CMK (cell line): Measurements from ENCODE around the gene MACROD2.
"Not testable (repeated sequence)": the region's sequence is repeated elsewhere in the genome, so short reads cannot be mapped to it uniquely, and the experiment has no call there.

Source experiments
- DNase-seq: peaks from one replicate; pipeline ENCODE4 v3.0.0-alpha.2; 2010; ENCODE audit warnings: low read depth

The MACROD2 gene

DNA sequence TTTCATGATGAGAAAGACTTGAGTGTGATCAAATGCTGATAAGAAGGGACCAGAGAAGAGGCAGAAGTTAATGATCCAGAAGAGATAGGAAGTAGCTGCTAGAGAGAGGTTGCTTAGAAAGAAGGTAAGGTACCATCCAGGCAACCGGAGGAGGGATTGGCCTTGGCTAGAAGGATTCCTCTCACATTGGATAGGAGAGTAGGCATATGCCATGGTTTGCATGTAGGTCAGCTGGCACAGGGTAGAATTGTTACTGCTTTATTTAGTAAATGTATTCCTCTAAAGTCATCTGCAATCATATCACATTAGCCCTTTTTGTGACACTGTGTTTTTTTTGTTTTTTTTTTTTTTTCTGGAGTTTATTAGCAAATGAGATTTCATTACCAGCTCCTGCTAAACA is 923.0 kb downstream of the MACROD2 start:
- no peak for DNase-seq

DNA sequence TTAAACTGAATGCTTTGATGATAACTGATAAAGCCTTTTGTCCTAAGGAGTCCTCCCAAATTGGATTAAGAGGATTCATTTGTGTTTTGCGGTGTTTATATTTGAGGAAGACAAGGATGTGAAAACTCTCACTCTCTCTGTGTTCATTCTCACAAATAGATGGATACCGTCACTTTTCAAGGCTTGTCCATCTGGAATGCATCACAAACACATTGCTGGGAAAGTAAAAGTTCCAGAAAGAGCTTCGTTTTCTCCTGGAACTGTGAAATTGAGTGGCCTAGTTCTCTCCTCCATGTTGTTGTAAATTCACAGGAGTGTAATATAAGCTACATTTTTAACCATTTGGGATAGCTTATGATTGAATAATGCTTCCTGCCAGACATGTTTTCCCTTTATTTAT is 923.7 kb downstream of the MACROD2 start:
- DNase-seq, result no peak

DNA sequence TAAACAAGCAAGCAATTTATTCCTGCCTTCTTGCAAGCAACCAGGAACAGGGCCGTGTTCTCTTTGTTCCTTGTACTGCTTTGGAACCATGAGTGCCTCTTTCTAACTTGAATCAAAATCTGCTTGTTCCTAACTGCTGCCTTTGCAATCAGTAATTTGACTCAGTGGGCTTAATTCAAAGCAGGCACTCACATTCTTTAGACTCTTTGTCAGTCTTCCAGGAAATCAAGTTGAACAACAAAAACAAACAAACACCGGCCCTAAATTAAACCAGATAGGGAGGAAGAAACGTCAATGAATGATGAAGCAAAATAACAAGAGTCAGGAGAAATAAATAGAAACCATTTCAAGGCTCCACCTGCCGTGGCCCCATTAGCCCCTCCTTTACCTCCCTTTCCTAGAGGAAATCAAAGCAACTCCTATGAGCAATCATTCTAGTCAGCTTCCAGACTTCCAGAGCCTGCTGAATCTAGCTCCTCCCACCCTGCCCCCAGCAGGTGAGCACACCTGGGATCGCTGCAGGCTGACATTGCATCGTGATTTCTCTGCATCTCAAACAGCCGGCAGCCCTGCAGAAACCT is 924.3 kb downstream of the MACROD2 start:
- no peak for DNase-seq

DNA sequence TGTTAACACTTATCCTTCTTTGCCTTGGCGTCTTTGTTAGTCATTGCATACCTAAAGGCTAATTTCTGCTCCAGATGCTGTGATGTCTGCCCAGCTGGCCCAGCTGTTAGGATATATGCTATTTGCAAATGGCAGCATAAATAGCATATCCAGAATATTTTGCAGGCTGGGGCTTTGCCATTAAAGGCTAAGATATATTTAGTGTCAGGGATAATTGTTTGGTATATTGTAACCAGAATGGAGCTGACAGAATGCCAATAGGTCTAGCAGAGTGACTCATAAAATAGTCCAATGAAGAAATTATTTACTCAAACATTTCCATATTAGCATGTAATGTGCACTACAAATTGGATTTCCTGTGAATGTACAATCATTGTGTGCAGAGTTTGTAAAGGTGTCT is 926.2 kb downstream of the MACROD2 start:
- no peak for DNase-seq

DNA sequence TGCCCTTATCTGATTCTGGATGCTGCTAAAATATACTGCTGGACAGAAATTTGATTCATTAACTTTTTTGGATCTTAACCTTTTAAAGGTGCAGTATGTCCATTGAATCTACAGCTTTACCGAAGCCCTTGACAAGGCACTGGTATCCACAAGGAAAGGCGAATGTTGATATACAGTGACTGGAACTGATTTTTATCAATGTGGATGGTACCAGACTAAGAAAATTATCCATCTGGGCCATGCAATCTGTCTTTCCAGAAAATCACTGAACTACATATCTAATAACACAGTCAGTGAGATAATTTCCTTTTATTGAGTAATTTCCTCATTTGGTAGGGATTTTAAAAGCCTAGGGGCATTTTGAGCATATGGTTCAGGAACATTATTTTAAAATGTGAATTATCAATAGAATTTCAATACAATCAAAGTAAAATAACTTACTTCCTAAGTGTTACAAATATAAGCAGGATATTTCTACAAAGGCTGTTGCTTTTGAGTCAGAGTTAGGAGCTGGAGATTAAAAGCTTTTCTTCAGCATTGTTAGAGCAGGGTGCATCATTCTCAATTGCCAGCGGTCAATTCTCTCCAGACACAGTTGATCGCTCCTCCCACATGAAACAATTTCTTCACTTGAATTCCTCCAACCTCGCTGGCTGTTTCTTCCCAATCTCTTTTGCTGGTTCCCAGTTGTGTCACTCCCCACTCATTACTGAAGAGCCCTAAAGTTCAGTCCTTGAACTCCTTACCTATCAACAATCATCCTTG is 927.4 kb downstream of the MACROD2 start:
- no peak for DNase-seq

DNA sequence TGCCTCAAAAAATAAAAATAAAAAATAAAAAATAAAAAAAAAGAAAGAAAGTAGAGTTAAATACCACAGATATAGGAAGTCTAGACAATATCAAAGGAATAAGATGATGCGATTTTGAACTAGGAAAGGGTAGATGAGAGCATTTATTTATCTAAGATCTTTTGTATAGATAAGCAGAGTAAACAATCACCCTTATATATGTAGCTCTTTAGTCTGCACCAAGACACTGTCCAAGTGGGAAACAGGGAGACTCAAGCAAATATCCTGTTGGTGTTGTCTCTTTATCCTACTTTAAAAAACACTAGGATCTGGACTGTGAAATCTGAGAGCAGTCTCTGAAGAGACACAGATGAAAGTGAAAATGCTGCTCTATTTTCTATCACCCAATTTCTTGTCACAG is 929.1 kb downstream of the MACROD2 start:
- no peak for DNase-seq

DNA sequence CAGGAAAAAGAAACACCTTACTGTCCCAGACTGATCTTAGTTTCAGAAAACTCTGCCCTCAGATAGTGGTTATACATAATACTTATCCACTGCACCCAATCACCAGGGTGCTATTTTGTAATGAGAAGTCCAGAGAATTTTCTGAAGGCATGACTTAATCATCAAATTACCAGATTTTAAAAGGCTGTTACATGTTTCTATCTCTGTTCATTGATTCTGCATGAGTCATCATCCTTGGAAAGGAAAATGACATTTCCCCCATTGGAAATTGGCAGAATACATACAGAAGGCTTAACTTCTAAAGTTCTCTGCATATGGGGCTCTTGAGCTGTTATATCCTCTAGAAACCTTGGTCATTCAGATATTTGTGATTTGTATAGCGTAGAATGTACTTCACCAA is 930.0 kb downstream of the MACROD2 start:
- no peak for DNase-seq

DNA sequence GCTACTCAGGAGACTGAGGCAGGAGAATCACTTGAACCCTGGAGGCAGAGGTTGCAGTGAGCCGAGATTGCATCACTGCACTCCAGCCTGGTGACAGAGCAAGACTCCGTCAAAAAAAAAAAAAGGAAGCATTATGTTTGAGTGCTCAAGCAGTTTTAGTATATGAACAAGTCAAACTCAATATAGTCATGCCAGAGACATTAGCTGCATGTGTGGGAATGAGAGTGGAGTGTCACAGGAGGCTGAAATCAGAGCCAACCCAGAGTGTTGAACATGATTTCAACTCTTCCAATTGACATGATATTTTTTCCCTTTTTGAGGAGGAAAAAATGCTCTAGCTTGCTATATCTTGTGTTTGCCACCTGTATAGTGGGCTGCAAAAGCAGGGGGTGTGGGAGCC is 931.1 kb downstream of the MACROD2 start:
- DNase-seq, result not testable (repeated sequence)

DNA sequence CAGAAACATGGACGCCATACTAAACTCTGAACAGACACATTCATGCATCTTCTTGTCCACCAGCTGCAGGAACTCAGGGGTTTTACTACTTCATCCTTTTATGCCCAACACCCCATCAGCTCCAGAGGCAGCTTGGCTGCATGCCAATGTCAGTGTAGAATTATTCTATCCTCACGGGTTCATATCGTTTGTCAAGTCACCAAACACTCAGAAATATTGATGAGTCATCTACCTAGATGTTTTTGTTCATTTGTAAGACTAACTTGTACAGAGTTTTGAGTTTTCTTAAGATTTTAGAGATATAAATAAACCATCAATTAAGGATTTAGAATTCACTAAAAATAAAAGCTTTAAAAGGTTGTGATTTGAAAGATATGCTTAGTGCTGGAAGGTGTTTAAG is 932.8 kb downstream of the MACROD2 start:
- no peak for DNase-seq

DNA sequence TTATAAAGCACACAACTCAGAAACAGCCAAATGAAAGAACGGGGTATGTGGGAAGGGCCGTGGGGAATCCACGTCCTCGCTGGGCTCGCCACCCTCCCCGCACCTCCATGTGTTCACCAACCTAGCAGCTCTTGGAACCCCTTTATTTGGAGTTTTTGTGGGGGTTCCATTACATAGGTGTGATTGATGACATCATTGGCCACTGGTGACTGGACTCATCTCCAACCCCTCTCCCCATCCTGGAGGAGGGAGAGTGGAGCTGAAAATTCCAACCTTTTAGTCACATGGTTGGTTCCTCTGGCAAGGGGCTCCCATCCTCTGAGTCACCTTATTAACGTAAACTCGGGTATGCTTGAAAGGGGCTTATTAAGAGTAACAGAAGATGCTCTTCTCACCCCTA is 934.1 kb downstream of the MACROD2 start:
- DNase-seq, result no peak

DNA sequence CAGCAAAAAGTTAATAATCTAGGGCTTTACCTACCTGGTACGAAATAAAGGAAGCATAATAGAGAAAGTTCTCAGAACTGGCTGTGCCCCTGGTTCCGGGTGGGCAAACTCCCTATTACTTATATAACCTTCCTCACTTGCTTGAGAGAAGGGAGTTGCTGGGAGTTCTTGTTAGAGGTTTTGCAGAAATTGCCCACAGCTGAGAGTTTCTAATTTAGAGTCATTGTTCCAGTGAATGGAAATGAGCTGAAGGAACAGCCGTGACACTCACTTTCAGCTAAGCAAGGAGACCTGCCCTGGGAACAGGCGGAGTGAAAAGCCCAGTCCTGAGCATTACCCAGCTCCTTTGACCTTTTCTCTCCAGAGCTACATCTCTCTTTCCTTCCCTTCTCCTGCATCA is 936.7 kb downstream of the MACROD2 start:
- no peak for DNase-seq

DNA sequence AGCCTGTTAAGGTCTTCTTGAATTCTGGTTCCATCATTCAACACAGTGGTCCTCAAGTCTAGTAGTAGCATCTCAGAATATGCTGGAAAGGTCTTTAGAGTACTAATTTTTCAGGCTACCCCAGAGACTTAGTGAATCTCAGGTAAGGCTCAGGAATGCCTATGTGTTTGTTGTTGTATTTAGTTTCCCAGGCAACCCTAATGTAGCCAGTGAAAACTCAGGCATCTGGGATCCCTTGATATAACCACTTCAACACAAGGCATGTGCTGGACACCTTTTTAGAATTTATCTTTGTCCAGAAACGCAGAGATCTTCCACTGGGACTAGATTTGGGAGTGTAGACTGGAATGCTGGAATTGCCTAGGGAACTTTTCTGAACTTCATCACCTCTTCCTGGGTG is 940.0 kb downstream of the MACROD2 start:
- DNase-seq, result no peak

DNA sequence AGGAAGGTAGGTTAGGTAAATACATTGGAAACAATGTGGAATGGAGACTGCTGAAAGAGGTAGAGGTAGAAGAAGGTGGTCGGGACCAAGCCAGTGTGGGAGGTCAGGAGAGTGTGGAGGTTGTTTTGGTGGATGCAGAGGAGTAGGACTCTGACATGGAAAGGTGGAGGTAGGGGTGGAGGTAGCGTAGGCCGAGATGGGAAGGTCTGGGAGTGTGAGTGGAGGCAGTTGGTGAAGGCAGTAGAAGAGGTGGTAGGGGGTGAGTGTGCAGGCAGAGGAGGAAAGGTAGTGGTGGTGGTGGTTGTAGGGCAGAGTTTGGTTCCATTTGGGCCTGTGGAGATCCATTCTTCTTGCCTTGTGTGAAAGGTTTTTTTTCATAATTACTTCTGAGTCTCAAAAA is 941.7 kb downstream of the MACROD2 start:
- DNase-seq, result no peak

DNA sequence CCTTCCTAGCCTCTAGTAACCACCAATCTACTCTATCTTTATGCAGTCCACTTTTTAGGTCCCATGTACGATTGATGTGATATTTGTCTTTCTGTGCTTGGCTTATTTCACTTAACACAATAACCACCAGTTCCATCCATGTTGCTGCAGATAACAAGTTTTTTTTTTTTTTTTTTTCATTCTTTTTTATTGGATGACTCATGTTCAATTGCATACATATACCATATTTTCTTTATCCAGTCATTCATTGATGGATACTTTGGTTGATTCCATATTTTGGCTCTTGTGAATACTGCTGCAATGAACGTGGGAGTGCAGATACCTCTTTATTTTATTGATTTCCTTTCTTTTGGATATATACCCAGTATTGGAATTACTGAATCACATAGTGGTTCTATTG is 942.5 kb downstream of the MACROD2 start:
- no peak for DNase-seq

DNA sequence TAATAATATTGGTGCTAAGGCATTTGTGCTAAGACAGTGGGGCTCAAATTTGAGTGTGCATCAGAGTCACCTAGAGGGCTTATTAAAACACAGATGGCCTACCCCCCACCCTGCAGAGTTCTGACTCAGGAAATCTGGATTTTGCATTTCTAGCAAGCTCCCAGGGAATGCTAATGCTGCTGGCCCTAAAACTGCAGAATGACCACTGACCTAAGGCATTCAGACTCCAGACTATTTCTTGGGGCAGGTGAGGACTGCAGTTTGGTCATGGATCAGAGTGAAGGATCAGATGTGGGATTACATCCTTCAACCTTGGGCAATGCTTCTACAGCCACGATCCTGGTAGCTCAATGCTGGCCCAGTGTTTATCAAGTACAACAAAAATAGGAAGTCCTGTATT is 952.2 kb downstream of the MACROD2 start:
- DNase-seq, result no peak

DNA sequence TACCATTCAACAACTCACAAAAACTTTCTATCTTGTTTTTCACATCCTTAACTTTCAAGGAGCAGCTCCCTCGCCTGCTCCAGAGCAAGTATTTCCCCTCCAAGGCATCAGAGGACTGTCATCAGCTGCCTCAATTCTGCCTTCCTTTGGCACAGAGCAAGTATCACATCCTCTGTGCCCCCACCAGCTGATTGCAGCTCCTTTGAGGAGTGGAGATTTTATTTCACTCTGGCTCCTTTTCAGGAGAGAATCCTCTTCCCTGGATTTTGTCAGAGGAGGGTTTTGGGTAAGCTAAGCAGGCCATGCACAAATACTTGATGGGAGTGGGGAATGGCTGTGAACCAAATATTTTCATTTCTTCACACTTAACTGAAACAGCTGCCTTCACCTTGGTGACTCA is 952.6 kb downstream of the MACROD2 start:
- no peak for DNase-seq

DNA sequence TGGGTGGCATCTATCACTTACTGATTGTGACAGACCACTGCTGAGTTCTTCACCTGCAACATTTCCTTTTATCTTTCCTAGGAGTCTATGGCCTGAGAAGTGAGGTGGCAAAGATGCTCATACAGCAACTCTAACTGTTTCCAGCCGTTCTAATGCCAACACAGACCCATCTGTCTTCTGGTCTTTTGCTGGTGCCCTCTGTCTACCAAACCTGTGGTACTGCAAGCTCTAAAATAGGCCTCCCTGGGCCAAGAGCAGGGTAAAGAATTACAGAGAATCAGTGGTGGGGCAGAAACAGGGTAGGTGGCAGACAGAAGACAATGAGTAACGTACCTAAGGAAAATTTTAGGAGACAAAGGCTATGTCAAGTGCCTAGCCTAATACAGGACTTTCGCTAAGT is 953.1 kb downstream of the MACROD2 start:
- DNase-seq, result no peak

DNA sequence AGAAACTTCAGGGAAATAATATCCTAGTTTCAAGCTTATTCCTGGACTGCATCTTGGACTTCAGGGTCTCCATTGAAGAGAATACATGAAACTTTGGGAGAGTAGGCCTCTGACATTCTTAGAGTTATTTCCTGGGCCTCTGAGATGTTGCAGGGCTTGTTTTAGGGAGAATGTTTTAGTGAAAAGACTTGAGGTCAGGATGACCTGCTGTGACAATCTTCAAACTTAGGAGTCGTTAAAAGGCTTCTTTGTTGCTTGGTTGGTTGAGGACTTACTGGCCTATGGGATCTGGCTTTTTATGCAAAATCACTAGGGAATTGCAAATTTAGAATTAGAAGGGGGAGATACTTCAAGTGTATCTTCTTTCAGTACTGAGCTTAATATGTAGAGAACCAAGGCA is 955.3 kb downstream of the MACROD2 start:
- DNase-seq, result no peak

DNA sequence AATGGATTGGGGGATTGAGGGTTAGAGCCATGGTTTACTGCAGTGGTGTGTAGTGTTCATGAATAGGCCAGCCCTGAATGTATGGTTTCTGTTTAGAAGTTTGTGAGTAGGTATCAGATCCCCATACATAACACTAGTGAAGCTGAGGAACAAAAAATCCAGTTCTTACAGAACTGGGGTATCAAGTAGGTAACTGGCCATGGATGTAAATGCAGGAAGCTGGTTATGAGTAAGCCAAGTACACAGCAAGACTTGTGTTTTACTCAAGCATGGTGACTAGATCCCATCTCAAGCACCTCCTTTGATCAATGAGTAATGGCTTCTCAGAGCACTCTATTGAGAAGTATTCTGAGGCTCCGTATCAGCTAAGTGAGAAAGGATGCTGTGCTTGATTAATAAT is 955.8 kb downstream of the MACROD2 start:
- no peak for DNase-seq

DNA sequence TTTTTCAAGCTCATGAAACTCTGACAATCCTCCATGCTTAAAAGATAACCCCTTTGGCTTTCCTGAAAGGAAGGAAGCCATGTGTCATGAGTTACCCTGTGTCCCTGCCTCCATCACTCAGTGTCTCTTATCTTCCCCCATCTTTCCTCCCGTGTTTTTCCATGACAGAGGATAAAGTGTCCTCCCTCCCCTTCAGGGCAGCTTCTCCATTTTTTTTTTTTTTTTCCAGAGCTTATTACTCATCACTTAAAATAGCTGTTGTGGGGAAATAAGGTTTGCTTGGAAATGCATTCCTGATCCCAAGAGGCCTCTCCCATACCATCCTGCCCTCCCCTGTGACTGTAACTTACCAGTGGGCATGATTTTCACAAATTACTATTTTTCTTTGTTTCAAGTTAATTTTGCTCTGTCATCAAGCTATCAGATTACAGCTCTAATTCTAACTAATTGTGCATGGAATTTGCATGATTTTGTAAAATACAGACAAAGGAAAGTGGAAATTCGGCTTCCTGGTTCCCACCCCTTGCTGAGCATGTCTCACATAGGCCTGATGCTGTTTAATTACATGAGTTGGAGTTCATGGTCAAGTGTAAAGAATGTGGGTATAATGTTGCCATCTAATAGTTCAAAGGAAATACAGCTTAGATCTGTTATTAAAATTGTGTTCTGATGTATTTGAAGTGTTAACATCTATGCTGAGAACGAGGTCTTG is 956.5 kb downstream of the MACROD2 start:
- DNase-seq, result no peak

DNA sequence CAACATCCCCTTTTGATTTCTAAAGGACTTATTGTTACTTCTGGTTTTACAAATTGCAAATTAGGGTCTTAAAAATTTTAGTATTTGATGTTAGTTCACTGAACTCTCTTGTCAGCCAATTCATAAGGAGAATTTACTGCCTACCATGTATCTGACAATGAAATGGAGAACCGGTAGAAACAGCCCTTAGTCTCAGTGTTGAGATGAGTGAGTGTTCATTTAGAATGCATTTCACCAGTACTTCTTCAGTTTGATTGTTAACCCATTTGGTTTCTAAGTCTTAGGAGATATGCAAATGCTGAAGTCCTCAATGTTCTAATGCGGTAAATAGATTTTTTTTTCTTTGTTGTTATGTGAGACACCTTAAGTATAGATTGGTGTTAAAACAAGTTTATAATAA is 958.4 kb downstream of the MACROD2 start:
- DNase-seq, result no peak

DNA sequence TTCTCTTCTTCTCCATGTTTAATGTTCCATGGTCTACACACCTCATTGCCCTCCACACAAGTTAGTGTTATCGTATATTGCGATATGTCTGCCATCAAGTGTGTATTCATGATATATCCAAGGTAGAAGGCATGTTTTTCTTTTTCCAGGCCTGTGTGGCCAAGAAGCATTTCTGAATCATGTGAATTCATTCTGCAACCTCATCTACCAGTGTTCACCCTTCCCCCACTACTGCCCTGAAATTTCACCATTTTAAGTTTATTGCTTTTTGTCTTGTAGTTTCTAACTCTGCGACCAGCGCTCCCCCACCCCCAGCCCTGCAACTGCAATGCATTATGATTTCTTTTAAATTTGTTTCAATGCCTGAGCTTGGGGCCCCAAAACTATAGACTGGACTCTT is 960.1 kb downstream of the MACROD2 start:
- DNase-seq, result no peak

DNA sequence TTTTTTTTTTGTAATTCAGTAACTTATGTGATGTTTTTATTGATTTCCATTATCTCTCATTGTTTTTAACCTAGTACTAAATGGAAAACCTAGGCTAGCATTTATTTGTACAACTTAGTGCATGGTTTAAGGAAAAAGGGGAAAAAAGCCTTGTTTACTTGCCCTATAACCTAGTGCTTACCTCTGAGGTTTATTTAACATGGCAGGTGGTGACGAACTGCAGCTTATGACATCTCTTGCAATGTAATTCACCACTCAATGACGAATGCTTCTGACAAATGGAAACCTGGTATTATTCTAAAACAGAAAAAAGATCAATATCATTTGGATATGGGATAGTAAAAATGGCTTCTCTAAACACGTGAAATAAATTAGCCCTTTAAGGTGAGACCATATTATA is 960.7 kb downstream of the MACROD2 start:
- no peak for DNase-seq

DNA sequence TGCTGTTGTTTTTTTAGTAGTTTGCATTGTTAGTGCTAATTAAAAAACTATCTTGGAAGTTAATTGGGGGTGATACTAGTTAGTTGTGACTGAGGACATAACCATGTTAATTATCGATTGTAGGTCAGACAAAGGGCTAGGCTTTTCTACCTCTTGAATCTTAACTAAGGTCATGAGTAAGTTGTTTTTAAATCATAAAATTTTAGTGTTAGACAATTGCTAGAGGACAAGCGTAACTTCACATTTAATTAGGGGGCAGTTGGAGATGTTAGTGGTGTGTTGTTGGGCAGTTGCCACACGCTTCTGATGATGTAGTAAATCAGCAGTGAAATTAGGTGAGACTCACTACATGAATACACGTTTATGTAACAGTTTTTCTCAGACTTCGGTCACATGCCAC is 961.2 kb downstream of the MACROD2 start:
- DNase-seq, result no peak
